GM19468 (cell line): ENCODE measurements around the gene OLFML1.

Source experiments
- ATAC-seq: cut with Tn5 transposase; IDR thresholded peaks from one replicate; pipeline ENCODE4 v1.9.1; 2021; ENCODE audit warnings: mild to moderate bottlenecking, moderate library complexity, moderate number of reproducible peaks; ENCODE audit not compliant: unreplicated experiment; ENCODE audit errors: extremely low read depth

The OLFML1 gene

DNA sequence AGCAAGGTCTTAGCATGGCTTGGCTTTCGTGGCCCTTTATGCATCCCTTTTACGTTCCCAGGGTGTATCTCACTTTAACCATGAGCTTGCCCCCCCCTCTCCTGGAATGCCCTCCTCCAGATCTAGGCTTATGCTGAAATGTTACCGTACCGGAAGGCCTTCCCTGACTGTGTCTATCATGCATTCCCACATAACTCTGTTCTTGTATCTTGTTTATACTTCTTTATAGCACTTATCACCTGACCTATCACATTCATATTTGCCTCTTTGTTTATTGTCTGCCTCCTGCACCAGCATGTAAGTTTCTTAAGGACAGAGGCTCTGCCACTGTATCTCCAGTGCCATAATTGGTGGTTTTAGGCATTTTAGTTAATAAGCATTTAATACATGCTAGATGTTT is 67.4 kb downstream of the OLFML1 start:
- no peak for ATAC-seq

DNA sequence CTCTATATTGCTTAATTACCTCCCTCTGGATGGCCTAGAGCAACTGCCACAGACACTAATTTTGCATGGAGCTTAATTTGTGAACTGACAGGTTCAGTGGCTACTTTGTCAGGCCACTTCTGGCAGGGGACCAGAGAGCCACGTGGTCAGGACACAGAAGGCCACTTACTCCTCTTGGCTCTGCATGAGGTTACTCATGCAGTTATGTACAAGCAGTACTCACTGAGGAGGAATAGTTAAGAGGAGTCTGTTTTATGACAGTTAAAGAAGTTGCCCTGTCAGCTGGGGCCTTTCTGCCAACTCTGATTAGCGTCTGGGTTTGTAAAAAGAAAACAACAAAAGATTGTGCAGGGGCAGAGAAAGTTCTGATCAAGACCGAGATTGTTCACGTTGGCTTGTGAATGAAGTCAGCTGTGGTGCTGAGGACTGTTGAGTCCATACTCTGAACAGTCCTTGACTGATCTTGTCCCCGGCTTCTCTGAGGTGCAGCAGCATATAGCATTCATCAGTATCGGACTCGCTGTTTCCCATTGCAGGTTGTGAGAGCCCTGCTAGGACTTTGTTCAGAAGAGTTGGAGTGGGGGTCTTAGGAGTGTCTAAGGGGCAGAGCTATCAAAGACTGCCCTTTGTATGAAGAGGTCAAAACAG is 69.9 kb downstream of the OLFML1 start:
- no peak for ATAC-seq

DNA sequence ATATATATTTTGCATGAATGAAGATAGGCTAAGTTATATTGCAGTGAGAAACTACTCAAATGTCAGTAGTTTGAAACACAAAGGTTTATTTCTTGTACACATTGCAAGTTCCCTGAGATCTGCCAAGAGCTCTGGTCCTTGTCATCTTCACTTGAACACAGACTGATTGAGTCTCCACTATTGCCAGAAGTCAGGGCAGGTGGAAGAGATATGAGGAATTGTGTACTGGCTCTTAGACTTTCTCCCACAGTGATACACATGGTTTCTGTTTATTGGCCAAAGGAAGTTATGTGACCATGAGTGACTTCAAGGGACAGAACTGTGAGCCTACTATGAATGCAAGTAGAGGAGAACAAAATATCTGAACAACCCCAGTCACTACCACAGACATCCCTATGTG is 72.7 kb downstream of the OLFML1 start:
- no peak for ATAC-seq

DNA sequence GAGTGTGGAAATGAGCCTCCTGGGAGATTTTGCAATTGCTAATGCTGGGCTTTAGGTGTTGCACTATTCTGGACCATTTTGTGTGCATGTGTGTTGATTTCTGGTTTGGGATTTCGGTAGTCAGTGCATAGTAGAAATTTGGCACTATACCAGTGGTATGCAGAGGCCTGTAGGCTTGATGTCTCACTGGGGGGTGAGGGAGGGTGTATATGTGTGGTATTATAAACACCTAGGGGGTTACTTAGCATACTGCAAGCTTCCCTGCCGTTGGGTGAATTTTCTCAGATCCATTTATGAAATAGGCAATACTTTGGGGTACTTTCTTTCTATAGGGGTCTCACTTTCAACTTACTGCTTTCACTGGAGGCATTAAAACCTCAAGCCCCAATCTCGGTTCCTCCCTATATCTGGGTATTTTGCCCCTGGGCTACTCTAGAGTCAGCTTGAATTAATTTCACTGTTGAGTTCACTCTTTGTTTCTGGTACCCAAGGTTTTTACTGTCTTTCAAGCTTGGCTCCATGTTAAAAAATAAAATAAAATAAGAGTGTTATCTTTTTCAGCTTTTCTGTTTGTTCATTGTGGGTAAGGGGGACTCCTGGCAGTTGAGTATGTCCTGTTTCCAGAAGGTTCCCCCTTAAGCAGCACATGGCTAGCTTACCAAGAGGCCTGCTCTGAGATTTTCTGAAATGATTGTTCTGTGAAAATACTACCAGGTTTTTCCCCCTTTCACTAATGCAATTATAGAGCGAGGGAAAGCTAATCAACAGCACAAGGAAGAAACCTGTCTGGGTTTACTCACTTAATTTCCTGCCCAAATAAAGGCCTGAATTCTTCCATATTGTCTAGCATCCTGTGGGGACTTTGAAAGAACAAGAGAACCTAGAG is 74.3 kb downstream of the OLFML1 start:
- ATAC-seq, result peak; percentile 40
